SKM-1 (cell line): ENCODE measurements around the gene HOOK2.
"Not testable (repeated sequence)": the region's sequence is repeated elsewhere in the genome, so short reads cannot be mapped to it uniquely, and the experiment has no call there.

Source experiments
- DNase-seq: peaks from one replicate; lab custom pipeline; 2025; ENCODE audit not compliant: unreplicated experiment; lab: John Stamatoyannopoulos, UW

Gene HOOK2

DNA sequence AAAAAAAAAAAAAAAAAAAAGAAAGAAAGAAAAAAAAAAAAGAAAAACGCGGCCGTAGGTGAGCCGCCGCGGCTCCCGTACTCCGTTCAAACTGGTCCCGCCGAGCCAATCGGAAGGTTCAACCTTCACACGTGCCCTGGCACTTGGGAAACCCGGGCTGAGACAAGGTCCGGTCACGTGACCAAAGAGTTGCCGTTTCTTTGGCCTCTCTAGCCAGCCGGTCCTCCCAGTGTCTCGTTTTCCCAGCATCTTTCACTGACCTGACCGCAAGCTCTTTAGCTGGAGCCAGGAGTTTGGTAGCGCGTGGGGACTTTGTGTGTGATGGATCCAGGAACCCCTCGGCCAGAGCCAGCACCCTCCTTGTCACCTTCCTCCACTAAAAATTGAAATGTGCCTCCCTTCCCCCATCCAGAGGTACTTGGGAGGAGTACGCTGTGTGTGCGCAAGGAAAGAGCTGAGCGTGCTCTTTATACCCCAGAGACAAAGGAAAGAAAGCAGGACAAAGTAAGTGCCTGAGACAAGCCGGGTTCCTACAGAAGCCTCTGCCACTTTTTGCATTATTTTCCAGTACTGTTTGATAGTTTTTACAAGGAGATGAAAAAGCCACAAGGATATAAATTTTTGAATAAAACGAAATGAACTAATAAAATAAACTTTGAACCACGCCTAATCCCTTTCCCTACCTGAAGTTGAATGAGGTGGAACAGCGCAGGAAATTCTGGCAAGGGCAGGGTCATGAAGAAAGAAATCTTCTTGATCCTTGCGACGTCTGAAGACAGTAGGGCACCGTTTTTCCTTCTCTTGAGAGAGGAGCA lies 52.6 kb downstream of the HOOK2 start:
- peak; percentile 96 for DNase-seq

DNA sequence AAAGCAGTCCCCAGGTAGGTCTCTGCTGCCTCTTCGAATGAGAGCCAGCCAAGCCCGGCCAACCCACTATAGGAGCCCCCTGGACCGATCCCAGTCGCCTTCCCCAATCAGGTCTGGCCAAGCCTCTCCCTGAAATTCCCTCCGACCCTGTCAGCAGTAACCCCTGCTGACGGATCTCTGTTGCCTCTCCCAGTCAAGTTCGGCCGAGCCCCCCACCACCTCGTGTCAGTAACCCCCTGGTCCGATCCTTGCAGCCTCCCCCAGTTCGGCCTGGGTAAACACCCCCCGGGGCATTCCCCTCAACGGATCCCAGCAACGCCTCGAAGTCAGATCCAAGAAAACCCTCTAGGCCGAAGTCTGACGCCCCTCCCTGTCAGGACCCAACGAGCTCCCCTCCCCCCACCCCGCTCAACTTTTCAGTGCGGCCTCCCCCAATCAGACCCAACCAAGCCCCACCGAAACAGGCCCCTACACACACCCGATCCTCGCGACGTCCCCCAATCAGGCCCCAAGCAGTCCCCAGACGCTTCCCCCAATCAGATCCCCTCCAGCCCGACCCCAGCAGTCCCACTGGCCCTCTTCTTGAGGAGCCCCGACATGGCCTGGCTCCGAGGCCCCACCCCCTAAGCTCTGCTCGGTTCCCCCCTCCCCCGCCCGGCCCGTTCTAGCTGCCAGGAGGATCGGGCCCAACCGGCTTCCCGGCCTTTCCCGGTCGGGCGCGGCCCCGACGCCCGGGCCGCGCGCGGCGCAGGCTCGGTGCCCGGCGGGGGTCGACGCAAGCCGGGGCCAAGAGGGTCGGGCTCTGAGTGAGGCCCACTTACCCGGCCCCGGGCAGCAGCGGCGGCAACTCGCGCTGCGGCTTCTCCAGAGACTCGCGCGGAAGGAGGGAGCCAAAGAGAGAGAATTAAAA lies 53.4 kb downstream of the HOOK2 start:
- no peak for DNase-seq

DNA sequence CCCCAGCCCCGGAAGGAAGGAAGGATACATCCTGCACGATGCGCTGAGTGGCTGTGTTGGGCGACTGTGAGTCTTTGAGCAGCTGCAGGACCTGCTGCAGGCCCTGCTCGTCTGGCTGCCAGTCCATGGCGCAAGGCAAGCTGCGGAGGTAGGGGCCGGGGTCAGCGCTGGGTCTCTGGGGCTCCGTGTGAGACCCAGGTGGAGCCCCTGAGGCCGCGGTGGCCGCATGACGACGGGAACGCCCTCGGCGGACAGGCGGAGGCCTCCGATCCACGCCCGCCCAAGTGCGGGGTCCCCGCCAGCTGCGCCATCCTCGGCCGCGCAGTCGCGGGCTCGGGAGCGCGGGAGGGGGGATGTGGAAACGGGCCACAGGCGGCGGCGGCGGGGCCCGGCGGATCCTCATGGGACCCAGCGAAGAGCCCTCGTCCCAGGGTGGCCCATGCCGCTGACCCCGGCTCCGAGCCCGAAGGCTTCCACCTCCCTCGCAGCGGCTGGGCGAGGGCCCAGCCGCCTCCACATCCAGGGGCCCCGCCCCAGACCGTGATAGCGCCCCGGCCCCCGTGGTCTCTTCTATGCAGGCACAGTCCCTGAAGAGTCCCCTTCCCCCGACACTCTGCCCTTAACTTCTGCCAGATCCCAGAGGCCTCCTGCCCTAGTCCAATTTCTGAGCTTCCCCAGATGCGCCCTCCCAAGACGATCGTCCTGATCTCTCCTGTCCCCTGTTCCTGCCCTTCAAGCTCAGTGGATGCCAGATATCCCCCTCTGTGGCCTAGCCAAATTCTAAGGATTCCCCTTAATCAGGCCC lies 54.3 kb downstream of the HOOK2 start:
- no peak for DNase-seq

DNA sequence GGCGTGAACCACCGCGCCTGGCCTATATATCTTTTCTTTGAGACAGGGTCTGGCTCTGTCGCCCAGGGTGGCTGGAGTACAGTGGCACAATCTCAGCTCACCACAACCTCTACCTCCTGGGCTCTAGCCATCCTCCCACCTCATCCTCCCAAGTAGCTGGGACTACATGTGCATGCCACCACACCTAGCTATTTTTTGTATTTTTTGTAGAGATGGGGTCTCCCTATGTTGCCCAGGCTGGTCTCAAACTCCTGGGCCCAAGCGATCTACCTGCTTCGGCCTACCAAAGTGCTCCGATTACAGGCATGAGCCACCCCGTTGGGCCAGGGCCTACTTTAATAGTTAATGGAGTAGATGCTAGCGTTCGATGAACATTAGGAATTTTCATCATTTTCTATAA lies 55.1 kb downstream of the HOOK2 start:
- no peak for DNase-seq

DNA sequence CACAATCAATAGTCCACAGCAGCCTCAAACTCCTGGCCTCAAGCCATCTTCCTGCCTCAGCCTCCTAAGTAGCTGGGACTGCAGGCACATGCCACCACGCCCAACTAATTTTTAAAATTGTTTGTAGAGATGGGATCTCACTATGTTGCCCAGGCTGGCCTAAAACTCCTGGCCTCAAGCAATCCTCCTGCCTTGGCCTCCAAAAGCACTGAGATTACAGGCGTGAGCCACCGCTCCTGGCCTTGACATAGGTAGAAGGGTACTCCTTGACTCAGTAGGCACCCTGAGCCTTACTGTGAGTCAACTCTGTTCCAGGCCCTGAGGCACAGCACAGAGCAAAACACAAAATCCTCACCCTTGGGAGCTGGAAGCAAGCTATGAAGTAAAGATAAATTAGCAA lies 59.4 kb downstream of the HOOK2 start:
- DNase-seq, result no peak

DNA sequence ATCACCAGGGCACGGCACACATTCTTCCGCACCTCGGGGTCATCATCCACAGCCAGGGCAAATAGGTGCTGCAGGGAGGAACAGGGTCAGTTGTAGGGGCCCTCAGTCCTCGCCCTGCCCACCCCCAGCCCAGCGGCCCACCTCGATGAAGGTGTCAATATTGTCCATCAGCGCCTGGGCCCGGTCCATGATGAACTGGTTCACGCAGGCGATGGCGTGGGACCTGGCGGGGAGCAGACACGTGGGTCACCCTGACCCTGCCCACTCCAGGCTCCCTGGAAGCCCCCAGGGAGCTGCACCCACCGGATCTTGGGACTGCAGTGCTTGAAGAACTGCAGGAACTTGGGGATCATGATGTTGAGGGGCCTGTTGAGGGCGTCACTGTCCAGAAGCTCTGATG lies 60.2 kb downstream of the HOOK2 start:
- no peak for DNase-seq

DNA sequence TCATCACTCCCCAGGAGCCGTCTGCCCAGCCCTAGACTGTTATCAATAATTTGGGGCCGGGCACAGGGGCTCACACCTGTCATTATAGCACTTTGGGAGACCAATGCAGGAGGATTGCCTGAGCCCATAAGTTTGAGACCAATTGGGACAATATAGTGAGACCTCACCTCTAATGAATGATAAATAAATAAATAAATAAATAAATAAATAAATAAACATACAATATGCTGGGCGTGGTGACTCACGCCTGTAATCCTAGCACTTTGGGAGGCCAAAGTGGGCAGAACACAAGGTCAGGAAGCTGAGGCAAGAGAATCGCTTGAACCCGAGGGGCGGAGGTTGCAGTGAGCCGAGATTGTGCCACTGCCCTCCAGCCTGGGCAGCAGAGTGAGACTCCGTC lies 62.0 kb downstream of the HOOK2 start:
- DNase-seq, result not testable (repeated sequence)
